ENCODE data around the gene EPS8L2. TPM values are rescaled to one million over a fixed set of nuclear protein-coding genes. Genes with fewer than 3 reads are reported as not detected.
"Not testable (repeated sequence)": the region's sequence is repeated elsewhere in the genome, so short reads cannot be mapped to it uniquely, and the experiment has no call there.

Gene EPS8L2
- total RNA-seq, 1 experiment from 2014 or later, result 3.7 TPM

DNA sequence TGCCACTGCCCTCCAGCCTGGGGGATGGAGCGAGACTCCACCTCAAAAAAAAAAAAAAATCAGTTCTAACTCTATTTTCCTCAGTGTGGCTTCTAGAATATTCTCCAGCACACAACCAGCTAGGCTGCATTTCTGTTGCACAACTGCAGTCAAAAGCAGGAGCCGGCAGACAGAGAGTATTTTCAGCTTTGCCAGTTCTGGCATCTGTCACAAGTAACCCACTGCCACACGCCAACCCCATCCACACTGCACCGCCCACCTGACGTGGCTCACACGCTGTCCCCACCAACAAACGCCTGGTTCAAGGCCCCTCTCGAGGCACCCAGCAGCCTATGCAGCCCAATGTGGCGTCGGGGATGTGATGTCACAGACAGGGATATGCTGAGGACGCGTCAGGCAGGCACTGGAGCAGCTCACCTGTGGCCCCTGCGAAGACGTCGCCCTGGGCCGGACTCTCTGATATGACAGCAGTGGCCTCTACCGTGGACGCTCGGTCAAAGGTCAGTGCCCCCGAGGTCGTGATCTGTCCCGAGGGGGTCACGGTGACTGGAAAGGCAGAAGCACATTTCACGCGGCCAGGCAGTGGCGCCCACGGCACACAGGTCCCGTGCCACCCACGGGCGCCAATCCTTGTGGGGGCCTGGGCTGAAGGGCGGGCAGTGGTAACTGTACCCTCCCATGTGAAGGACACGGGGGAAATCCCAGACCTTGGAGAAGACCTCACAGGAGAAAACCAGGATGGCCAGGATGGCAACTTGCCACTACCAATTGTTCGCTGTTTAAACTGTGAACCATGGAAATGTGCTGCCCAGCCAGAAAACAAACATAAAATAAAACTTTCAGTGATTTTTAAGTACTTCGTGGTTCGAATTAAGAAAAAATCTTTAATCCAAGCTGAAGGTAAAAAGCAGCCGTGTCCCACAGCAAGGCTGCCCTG, 26.5 kb upstream of the EPS8L2 start:
- no peak for DNase-seq
- Histone ChIP-seq H3K27me3 (ENCODE audit: control insufficient read depth, insufficient read depth, low read length) (no peaks in the 10 kb centered on the region), H3K4me3 (ENCODE audit: insufficient read depth, low read depth, low read length) (no peak overlapping the region), H3K36me3 (replicated peaks; ENCODE audit: control insufficient read depth, insufficient read depth, low read length) (peaks cover 9% of the 10 kb centered on the region)

DNA sequence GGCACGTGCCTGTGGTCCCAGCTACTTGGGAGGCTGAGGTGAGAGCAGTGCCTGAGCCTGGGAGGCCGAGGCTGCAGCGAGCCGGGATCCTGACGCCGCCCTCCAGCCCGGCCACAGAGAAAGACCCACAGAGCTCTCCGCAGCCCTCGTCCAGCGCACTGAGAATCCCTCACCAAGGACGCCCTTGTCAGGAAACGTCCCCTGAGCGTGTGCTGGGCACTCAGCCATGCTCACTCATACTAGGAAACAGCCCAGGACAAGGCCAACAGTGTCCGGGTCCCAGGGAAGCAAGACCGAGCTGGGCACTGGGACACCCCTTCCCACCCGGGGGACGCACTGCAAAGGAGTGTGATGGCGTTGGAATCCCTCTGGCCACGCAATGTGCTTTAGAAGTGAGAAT, 25.6 kb upstream of the EPS8L2 start:
- no peak for DNase-seq
- Histone ChIP-seq H3K4me3 (ENCODE audit: insufficient read depth, low read depth, low read length) (no peak overlapping the region), H3K27me3 (ENCODE audit: control insufficient read depth, insufficient read depth, low read length) (no peaks in the 10 kb centered on the region), H3K36me3 (replicated peaks; ENCODE audit: control insufficient read depth, insufficient read depth, low read length) (peaks cover 10% of the 10 kb centered on the region)

DNA sequence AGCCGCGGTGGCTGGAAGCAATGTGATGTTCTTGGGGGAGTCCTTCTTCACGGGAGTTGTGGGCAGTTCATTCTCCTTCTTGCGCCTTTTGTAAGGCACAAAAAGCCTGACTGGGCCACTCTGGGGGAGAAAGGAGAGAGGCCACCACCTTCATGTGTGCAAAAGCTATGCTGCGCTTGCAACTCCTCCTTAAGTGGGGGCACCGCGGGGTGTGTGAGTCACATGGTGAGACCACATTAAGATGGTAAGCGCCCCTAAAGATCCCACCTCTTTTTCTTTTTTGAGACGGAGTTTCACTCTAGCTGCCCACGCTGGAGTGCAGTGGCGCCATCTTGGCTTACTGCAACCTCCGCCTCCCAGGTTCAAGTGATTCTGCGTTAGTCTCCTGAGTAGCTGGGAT, 25.1 kb upstream of the EPS8L2 start:
- DNase-seq, result no peak
- H3K36me3 ChIP-seq (replicated peaks; ENCODE audit: control insufficient read depth, insufficient read depth, low read length), result peaks cover 12% of the 10 kb centered on the region
- H3K27me3 ChIP-seq (ENCODE audit: control insufficient read depth, insufficient read depth, low read length), result no peaks in the 10 kb centered on the region
- no peak overlapping the region for H3K4me3 ChIP-seq (ENCODE audit: insufficient read depth, low read depth, low read length)

DNA sequence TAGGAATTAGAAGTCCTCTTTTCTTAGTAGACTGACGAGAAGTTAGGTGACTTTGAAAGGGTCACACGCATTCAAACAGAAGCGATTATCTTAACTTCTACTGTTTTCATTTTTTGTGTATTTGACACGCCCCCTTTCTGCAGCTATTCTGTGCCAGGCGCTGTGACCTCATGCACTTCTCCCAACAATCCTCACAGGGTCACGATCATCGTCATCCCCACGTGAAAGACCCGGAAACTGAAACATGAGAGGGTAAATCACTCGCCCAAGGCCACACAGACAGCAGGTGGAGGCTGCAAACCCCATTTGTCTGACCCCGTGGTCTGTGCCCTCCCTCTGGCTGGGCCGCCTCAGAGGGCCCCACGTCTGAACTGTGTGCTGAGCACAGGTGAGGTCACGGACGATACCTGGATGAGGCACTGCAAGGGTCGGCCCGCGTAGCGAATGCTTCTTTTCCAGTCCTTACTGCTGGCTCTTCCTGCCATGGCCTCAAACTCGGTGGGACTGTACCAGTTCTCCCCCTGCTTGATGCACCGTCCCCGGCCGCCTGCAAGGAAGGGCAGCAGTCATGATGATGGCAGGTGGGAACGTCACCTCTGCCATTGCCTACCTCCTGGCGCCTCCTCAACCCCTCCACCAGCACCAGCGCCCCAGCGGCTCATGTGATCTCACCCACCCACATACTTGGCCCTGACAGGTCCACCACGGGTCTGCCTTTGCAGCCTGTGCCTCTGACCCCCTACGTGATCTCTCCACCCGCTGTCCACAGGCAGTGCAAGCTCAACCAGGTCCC, 19.4 kb upstream of the EPS8L2 start:
- DNase-seq, result no peak
- Histone ChIP-seq H3K4me3 (ENCODE audit: insufficient read depth, low read depth, low read length) (no peak overlapping the region), H3K36me3 (replicated peaks; ENCODE audit: control insufficient read depth, insufficient read depth, low read length) (peaks cover 12% of the 10 kb centered on the region), H3K27me3 (ENCODE audit: control insufficient read depth, insufficient read depth, low read length) (no peaks in the 10 kb centered on the region)

DNA sequence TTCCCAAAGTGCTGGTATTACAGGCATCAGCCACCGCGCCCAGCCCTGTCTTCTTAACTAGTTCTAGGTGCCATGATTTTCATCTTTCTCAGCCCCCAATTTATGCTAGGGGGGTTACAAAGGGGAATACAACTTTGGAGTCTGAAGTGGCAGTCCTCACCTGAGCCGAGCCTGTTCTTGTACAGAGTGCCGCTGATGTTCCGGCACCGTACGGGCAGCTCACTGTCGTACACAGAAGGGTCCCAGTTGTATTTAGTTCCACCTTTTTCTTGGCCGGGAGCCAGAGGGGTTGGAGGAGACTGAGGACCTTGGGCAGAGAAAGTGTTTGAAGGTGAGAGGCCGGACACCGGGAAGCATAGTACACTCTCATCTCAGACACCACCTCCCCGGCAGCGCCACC, 18.3 kb upstream of the EPS8L2 start:
- H3K4me3 ChIP-seq (ENCODE audit: insufficient read depth, low read depth, low read length), result no peak overlapping the region
- H3K27me3 ChIP-seq (ENCODE audit: control insufficient read depth, insufficient read depth, low read length), result no peaks in the 10 kb centered on the region
- peaks cover 12% of the 10 kb centered on the region for H3K36me3 ChIP-seq (replicated peaks; ENCODE audit: control insufficient read depth, insufficient read depth, low read length)
- no peak for DNase-seq

DNA sequence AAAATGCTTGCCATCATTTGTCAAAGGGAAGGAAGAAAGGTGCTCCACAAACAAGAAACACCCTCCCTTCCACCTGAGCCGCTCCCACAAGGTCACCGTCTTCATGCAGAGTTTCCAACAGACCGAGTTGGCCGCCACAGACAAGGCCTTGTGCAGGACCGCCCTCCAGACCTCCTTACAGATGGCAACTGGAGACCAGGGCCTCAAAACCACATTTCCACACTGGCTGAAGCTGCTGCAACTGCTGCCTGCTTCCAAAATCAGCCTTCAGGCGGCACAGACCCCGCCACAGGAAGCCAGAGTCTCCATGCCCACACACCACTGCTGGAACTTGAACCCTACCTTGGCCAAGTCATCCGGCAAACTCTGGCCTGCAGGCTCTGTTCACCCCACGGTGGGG, 17.4 kb upstream of the EPS8L2 start:
- DNase-seq, result no peak
- peaks cover 12% of the 10 kb centered on the region for H3K36me3 ChIP-seq (replicated peaks; ENCODE audit: control insufficient read depth, insufficient read depth, low read length)
- H3K4me3 ChIP-seq (ENCODE audit: insufficient read depth, low read depth, low read length), result no peak overlapping the region
- no peaks in the 10 kb centered on the region for H3K27me3 ChIP-seq (ENCODE audit: control insufficient read depth, insufficient read depth, low read length)

DNA sequence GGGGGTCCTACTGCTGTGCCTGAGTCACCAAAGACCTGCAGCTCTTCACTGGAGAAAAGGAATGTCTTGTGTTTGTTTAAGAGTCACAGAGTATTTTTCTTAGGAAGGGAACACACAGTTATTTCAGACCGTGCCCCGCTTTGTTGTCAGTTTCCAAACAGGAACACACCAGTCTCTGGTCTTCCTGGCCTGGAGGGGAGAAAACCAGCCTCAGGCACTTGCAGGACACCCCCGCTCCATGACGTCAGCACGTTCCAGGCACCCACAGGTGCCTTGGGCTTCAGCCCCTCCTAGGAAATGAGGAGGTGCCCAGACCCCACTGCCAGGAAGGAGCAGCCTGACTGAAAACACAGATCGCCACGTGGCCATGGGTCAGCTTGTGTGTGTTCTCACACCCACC, 16.4 kb upstream of the EPS8L2 start:
- no peak overlapping the region for H3K4me3 ChIP-seq (ENCODE audit: insufficient read depth, low read depth, low read length)
- no peaks in the 10 kb centered on the region for H3K27me3 ChIP-seq (ENCODE audit: control insufficient read depth, insufficient read depth, low read length)
- no peak for DNase-seq
- peaks cover 12% of the 10 kb centered on the region for H3K36me3 ChIP-seq (replicated peaks; ENCODE audit: control insufficient read depth, insufficient read depth, low read length)

DNA sequence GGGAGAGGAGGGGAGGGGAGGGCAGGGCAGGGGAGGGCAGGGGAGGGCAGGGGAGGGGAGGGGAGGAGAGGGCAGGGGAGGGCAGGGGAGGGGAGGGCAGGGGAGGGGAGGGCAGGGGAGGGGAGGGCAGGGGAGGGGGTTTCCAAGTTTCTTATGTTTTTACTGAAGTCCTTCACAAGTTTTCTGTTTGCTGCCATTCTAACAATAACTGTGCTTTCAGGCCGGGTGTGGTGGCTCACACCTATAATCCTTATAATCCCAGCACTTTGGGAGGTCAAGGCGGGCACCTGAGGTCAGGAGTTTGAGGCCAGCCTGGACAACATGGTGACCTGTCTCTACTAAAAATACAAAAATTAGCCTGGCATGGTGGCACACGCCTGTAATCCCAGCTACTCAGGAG, 15.8 kb upstream of the EPS8L2 start:
- not testable (repeated sequence) for H3K27me3 ChIP-seq (ENCODE audit: control insufficient read depth, insufficient read depth, low read length); H3K4me3 ChIP-seq (ENCODE audit: insufficient read depth, low read depth, low read length); DNase-seq
- peaks cover 11% of the 10 kb centered on the region for H3K36me3 ChIP-seq (replicated peaks; ENCODE audit: control insufficient read depth, insufficient read depth, low read length)

DNA sequence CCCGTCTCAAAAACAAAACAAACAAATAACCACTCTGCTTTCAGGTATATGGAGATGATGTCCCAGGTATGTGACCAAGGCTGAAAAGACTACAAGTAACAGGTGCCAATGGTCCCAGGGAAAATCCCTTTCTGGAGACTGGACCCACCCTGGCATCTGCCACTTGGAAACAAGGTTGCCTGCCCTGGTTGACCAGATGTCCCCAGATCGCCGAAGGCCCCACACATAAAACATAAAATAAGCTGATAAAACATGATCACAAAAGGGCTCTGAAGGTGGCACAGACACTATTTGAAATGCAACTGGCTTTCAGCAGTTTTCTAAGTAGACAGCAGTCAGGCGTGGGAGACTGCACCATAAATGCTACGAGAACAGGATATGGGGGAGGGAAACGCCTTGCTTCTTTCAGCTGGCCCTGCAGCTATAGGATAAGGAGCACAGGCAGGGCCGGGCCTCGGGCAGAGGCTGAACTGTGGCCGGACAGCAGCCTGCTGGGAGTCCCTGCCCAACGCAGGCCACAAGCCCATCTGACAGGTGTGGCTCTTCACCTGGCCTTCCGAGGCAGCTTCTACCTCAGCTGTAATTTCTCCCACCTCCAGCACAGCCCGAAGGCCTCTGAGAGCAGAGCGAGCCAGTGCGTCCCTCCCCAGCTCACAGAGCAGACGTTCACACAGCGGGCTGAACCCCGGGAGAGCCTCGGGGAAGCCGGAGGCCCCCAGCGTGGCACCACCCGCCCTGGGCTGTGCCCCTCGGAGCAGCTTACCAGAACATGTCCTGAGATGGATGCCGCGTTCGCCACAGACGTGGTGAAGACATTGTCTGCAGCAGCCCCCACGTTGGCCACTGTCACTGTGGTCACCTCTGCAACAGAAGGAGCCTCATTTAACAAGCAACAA, 15.0 kb upstream of the EPS8L2 start:
- no peak overlapping the region for H3K4me3 ChIP-seq (ENCODE audit: insufficient read depth, low read depth, low read length)
- no peaks in the 10 kb centered on the region for H3K27me3 ChIP-seq (ENCODE audit: control insufficient read depth, insufficient read depth, low read length)
- H3K36me3 ChIP-seq (replicated peaks; ENCODE audit: control insufficient read depth, insufficient read depth, low read length), result peaks cover 10% of the 10 kb centered on the region
- DNase-seq, result peak; percentile 40

DNA sequence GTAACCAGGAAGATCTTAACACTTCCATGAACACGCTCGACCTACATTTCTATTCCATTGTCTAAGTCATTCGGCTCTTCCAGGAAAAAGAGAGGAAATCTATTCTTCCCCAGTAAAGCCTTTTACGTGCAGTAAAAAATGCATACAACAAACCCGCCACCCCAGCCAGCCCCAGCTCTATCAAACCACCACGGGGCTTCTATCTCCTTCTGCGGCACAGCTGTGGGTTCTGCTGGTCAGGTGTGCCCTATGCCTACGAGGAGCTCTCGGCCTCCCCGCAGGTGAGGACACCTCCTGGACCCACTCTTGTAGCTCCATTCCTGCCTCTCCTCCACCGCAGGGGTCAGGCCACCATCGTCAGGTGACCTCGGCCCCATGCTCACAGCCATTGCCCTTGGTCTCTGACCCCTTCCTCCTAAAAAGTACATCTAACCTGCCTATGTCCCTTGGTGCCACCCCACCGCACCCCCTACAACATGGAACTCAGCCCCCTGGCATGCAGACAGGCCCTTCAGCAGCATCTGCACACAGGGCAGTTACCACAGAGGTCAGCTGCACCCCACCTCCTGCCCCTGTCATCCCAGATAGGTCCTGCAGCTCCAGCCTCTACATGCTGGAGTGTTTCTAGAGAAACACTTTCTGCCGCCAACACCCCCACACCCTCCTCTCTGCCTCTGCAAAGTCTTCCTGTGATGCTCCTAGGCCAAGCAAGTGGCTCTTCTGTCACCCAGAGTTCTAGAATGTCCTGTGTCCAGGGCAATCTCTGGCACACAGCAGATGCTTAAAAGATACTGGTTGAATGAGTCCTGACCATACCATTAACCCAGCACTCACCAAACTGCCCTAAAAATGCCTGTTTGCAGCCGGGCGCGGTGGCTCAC, 14.1 kb upstream of the EPS8L2 start:
- DNase-seq, result no peak
- H3K4me3 ChIP-seq (ENCODE audit: insufficient read depth, low read depth, low read length), result no peak overlapping the region
- H3K27me3 ChIP-seq (ENCODE audit: control insufficient read depth, insufficient read depth, low read length), result no peaks in the 10 kb centered on the region

DNA sequence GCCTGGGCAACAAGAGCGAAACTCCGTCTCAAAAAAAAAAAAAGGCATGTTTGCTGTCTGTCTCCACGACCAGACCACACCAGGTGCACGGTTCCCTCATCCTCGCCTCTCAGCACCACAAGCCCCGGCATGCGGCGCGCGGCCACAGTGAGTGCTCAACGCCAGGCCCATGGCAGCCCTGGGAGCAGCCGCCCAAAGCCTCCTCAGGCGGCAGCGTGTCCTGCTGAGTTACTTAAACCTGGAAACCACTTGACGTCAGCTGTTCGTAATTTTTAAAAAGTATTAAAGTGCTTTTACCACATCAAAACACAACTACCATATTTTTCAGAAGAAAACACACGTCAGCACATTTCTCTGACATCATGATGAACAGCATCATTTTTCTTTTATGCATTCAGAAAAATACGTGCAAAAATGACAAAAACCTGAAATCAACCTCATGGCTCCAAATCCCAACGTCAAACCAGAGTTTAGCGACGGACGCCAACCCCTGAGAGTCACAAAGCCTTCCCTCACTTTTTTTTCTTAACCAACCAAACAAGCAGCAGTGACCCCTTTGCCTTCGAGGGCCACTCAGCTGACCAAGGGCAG, 13.1 kb upstream of the EPS8L2 start:
- H3K27me3 ChIP-seq (ENCODE audit: control insufficient read depth, insufficient read depth, low read length), result no peaks in the 10 kb centered on the region
- H3K36me3 ChIP-seq (replicated peaks; ENCODE audit: control insufficient read depth, insufficient read depth, low read length), result peaks cover 4% of the 10 kb centered on the region; the same call in 1 of the 2 replicates
- peak; percentile 43 for DNase-seq
- no peak overlapping the region for H3K4me3 ChIP-seq (ENCODE audit: insufficient read depth, low read depth, low read length)

More for the DNA sequence above, 14.1 kb upstream of the EPS8L2 start:
- peaks cover 7% of the 10 kb centered on the region for H3K36me3 ChIP-seq (replicated peaks; ENCODE audit: control insufficient read depth, insufficient read depth, low read length)

DNA sequence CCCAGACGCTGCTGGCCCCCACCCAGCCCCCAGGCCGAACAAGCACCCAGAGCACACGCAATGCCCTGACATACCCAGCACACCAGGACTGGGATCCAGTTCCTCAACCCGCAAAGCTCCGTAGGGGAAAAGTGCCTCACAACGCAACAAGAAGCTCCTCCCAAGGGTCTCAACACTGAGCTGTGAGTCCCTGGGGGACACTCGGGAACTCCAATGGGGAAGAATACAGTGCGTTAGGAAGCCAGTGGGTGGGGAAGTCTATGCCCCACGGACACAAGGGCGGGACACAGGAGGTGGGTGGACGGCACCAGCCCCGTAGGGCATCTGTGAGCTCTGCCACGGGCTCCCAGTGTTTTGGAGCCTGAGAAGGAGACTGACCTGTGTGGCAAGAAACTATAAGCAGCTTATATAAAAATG, 12.6 kb upstream of the EPS8L2 start:
- peaks cover 2% of the 10 kb centered on the region; the same call in 1 of the 2 replicates for H3K36me3 ChIP-seq (replicated peaks; ENCODE audit: control insufficient read depth, insufficient read depth, low read length)
- H3K4me3 ChIP-seq (ENCODE audit: insufficient read depth, low read depth, low read length), result no peak overlapping the region
- DNase-seq, result peak; percentile 62
- no peaks in the 10 kb centered on the region for H3K27me3 ChIP-seq (ENCODE audit: control insufficient read depth, insufficient read depth, low read length)

DNA sequence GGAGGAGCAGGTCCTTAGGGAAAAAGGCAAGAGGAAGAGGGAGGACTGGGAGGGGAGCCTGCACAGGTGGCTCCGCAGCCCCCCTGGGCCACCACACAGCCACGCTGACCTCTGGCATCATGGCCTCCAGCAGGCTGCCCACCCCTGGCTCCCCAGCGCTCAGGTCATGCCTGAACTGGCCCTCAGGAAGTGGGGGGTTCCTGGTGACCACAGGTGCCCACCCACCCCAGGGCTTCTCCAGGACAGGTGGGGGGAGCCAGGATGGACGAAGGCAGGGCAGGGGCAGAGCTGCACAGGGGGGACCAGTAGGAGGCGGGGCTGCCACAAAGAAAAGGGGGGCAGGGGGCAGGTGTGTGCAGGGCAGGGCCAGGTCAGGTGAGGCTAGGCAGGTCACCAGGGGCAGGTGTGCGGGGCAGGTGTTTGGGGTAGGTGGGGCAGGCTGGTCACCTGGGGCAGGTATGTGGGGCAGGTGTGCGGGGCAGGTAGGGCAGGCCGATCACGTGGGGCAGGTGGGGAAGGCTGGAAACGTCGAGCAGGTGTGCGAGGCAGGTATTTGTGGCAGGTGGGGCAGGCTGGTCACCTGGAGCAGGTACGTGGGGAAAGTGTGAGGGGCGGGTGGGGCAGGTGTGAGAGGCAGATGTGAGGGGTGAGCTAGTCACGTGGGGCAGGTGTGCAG, 12.0 kb upstream of the EPS8L2 start:
- Histone ChIP-seq H3K27me3 (ENCODE audit: control insufficient read depth, insufficient read depth, low read length) (no peaks in the 10 kb centered on the region), H3K36me3 (replicated peaks; ENCODE audit: control insufficient read depth, insufficient read depth, low read length) (no peaks in the 10 kb centered on the region; the same call in 1 of the 2 replicates), H3K4me3 (ENCODE audit: insufficient read depth, low read depth, low read length) (no peak overlapping the region; the same call in 1 of the 2 replicates)

More for the DNA sequence above, 12.0 kb upstream of the EPS8L2 start:
- no peak for DNase-seq
